Measurements from ENCODE around the gene PVALB. TPM values are rescaled to one million over a fixed set of nuclear protein-coding genes. Genes with fewer than 3 reads are reported as not detected.

PVALB gene
- total RNA-seq, 1 experiment from 2014 or later: not detected

DNA sequence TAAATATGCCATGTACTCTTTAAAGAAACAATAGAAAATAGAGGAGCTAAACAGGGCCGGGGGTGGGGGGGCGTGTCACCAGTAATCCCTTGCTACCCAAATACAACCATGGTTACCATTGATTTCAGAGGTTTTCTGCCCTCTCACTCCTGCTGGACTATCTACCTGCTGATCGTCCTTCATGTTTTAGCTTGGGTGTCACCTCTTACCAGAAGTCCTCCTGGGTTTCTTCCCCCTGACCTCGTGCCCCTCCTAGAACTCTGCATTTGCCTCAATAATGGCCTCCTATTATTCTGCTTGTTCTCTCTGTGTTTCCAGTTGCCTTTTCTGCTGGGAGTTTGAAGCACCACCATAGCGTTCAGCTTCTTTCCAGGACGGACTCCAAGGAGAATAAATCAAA lies 9.4 kb upstream of the PVALB start:
- ChIA-PET RAD21 (ENCODE audit: low non-redundant PET in 1 of 2, low total read pairs in 2 of 2, uncharacterized antibody in 2 of 2, unreplicated experiment in 2 of 2) (no interaction called here), CTCF (interaction anchor here (0.9 kb wide), 1 partner anchor 27 kb away, joined by 3 read pairs; no protein-coding TSS in a partner anchor), POLR2A (no interaction called here)
- no peak overlapping the region for H3K4me2 ChIP-seq (ENCODE audit: low read length)
- no peaks in the 10 kb centered on the region for H3K36me3 ChIP-seq (ENCODE audit: control insufficient read depth in 1 of 2, insufficient read depth in 2 of 2, low read length in 2 of 2)
- 0 out of 2 replicates have a peak, but pooled peaks cover 3% of the 10 kb centered on the region for H3K27me3 ChIP-seq (ENCODE audit: insufficient read depth, low read length)
- BruUV-seq (replicated peaks): no TSS peak
- ATAC-seq (no peak), DNase-seq (ENCODE audit: low read depth, low spot score) (no peak)
- H3K27ac ChIP-seq (ENCODE audit: low read depth, low read length): no peak overlapping the region
- H3K9me2 ChIP-seq (ENCODE audit: insufficient read depth): no peaks in the 10 kb centered on the region
- H3K4me1 ChIP-seq (ENCODE audit: control insufficient read depth in 1 of 2, insufficient read depth in 2 of 2, low read length in 2 of 2): no peaks in the 10 kb centered on the region
- no peak overlapping the region for H2AFZ ChIP-seq (ENCODE audit: low read depth, low read length, poor library complexity, severe bottlenecking)
- no peak overlapping the region for H3K4me3 ChIP-seq (replicated peaks in 1 of 2; ENCODE audit: low read depth in 1 of 2, low read length in 2 of 2)
- TF ChIP-seq EGR1 (IDR thresholded peaks at IDR 0.05; ENCODE audit: low read depth): no peak
- TF ChIP-seq, protein P1, sequence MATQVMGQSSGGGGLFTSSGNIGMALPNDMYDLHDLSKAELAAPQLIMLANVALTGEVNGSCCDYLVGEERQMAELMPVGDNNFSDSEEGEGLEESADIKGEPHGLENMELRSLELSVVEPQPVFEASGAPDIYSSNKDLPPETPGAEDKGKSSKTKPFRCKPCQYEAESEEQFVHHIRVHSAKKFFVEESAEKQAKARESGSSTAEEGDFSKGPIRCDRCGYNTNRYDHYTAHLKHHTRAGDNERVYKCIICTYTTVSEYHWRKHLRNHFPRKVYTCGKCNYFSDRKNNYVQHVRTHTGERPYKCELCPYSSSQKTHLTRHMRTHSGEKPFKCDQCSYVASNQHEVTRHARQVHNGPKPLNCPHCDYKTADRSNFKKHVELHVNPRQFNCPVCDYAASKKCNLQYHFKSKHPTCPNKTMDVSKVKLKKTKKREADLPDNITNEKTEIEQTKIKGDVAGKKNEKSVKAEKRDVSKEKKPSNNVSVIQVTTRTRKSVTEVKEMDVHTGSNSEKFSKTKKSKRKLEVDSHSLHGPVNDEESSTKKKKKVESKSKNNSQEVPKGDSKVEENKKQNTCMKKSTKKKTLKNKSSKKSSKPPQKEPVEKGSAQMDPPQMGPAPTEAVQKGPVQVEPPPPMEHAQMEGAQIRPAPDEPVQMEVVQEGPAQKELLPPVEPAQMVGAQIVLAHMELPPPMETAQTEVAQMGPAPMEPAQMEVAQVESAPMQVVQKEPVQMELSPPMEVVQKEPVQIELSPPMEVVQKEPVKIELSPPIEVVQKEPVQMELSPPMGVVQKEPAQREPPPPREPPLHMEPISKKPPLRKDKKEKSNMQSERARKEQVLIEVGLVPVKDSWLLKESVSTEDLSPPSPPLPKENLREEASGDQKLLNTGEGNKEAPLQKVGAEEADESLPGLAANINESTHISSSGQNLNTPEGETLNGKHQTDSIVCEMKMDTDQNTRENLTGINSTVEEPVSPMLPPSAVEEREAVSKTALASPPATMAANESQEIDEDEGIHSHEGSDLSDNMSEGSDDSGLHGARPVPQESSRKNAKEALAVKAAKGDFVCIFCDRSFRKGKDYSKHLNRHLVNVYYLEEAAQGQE (IDR thresholded peaks at IDR 0.05; ENCODE audit: low read depth): no peak
- no peak for TF ChIP-seq ZNF274 (IDR thresholded peaks at IDR 0.05; ENCODE audit: low read depth, low read length)
- no peak for TF ChIP-seq SIN3A (IDR thresholded peaks at IDR 0.05; ENCODE audit: low read depth)
- TF ChIP-seq, protein P2, sequence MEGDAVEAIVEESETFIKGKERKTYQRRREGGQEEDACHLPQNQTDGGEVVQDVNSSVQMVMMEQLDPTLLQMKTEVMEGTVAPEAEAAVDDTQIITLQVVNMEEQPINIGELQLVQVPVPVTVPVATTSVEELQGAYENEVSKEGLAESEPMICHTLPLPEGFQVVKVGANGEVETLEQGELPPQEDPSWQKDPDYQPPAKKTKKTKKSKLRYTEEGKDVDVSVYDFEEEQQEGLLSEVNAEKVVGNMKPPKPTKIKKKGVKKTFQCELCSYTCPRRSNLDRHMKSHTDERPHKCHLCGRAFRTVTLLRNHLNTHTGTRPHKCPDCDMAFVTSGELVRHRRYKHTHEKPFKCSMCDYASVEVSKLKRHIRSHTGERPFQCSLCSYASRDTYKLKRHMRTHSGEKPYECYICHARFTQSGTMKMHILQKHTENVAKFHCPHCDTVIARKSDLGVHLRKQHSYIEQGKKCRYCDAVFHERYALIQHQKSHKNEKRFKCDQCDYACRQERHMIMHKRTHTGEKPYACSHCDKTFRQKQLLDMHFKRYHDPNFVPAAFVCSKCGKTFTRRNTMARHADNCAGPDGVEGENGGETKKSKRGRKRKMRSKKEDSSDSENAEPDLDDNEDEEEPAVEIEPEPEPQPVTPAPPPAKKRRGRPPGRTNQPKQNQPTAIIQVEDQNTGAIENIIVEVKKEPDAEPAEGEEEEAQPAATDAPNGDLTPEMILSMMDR (IDR thresholded peaks at IDR 0.05 in 2 of 3, conservative IDR thresholded peaks at IDR 0.05 in 1 of 3; ENCODE audit: borderline replicate concordance in 1 of 3, insufficient read depth in 1 of 3, low read depth in 2 of 3, low read length in 2 of 3): no peak
- no peak for TF ChIP-seq ZFX (IDR thresholded peaks at IDR 0.05)
- no peak for TF ChIP-seq CBX3 (IDR thresholded peaks at IDR 0.05; ENCODE audit: low read depth)
- H4K20me1 ChIP-seq (ENCODE audit: insufficient read depth): no peaks in the 10 kb centered on the region
- H3K9me3 ChIP-seq (ENCODE audit: control insufficient read depth in 1 of 2, insufficient read depth in 1 of 2, low read depth in 1 of 2, low read length in 2 of 2): no peaks in the 10 kb centered on the region
- H3K9ac ChIP-seq (ENCODE audit: low read length): no peak overlapping the region
- H3K79me2 ChIP-seq (ENCODE audit: insufficient read depth, low read length): no peaks in the 10 kb centered on the region
- intact Hi-C loops (cut with micrococcal nuclease): no loop called here

Measured in HCT116 (cell line).